ENCODE measurements around the gene MAT2A.

GRCh38 chr2:85582492-85582891, 43.5 kb downstream of the MAT2A start:
- TF ChIP-seq EP300 (IDR thresholded peaks at IDR 0.05) (no peak), POLR2AphosphoS5 (IDR thresholded peaks at IDR 0.05) (no peak), POLR2A (IDR thresholded peaks at IDR 0.05) (no peak), CTCF (IDR thresholded peaks at IDR 0.05) (no peak)

Measured in upper lobe of left lung (tissue), 4 donors.